HG02610 (cell line): ENCODE measurements around the gene PERP.

Source experiments
- ATAC-seq: cut with Tn5 transposase; IDR thresholded peaks from one replicate; pipeline ENCODE4 v1.9.1; 2021; ENCODE audit warnings: mild to moderate bottlenecking, moderate library complexity; ENCODE audit not compliant: unreplicated experiment

The PERP gene

GRCh38 chr6:138063726-138064125 lies 43.5 kb downstream of the PERP start:
- no peak for ATAC-seq

DNA sequence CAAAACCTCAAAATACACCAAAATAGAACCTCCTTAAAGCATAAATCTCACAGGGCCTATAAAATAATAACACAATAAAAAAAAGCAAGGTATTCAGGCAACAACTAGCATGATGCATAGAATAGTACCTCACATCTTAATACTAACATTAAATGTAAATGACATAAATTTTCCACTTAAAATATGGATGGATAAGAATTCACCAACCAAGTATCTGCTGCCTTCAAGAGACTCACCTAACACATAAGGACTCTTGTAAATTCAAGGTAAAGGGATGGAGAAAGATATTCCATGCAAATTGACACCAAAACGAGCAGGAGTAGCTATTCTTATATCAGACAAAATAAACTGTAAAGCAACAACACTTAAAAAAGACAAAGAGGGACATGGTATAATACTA lies 52.2 kb downstream of the PERP start:
- no peak for ATAC-seq

DNA sequence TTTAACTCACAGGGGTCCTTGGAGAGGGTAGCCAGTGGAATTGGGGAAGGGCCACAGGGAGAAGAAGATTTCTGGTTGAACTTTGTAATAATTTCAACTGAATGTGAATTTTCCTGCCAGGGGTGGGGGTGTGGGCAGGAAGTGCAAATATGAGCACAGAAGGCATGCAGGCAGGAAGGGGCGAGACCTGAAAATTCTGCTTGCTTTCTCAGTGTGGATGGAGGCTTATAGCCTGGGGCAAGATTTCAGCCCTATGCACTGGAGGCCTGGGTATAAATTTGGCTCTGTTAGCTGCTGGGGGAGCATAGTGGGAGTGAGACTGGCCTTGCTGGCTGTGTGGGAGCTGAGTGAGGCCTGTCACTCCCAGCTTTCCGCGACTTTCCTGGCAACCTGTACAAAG lies 54.4 kb downstream of the PERP start:
- ATAC-seq = no peak

DNA sequence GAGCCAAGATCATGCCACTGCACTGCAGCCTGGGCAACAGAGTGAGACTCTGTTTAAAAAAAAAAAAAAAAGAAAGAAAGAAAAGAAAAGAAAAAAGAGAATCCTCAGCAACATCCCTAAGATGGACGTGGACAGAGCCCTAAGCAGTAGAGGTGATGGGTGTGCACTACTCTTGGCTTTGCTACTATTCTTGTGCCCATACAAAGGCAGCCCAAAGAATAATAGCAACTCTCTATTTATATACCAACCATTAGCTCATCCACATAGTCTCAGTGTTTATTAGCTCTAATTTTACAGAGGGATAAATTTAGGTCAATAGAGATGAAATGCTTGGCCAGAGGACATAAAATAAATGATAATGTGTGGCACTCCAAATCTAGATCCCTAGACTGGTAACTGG lies 62.2 kb downstream of the PERP start:
- no peak for ATAC-seq

GRCh38 chr6:138044458-138044857 lies 62.8 kb downstream of the PERP start:
- no peak for ATAC-seq
